Measurements from ENCODE around the gene LRRC37A3.
"Not testable (repeated sequence)": the region's sequence is repeated elsewhere in the genome, so short reads cannot be mapped to it uniquely, and the experiment has no call there.

DNA sequence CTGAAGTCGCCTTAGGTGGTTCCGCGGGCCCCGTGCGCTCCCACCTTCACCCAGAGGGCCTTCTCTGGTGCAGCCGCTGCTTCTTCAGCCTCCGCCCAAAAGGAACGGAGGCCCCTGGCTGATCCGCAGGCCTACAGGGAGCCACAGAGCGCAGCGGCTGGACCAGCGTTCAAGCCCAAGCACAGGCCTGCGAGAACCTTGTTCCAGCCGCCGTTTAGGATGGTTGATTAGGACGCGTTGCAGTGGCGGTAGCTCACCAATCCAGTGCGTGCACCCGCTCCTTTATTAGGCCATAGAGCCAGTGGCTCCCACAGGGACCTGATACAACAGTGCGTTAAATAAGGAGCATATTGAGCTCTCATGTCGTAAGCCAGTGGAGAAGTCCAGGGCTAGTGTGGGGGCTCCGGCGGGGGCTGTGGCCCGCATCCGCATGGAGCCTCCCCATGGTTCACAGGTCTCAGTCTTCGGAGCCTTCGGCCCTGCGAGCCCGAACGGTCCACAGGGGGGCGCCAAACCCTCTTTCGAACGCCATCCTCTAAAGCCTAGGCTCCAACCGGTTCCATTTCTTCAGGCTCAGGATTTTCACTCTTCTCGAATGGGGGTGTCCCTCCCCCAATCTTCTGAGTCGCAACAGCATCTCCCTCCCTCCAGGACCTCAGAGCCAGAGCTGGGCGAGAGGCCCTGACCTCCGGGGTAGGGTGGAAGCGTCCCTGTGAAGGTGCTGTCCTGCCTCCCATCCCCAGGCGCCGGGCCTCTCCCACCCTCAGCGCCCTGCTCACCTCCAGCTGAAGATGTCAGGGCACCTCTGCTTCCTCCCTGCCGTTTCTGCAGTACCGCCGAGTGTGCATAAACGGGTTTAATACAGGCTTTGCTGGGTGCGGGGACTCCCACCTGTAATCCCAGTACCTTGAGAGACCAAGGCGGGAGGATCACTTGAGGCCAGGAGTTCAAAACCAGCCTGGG lies 71.5 kb downstream of the LRRC37A3 start:
- TF ChIP-seq FOXM1 (IDR thresholded peaks at IDR 0.05; ENCODE audit: borderline replicate concordance, low read depth), result not testable (repeated sequence)
- TF ChIP-seq, protein P1, sequence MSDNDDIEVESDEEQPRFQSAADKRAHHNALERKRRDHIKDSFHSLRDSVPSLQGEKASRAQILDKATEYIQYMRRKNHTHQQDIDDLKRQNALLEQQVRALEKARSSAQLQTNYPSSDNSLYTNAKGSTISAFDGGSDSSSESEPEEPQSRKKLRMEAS (IDR thresholded peaks at IDR 0.05), result not testable (repeated sequence)
